NB4 (cell line): ENCODE results near the gene DHCR7.

ENCODE experiments used
- CTCF ChIP-seq: IDR thresholded peaks from one replicate; pipeline ENCODE4 v1.5.1; 2012; ENCODE audit warnings: low read depth, low read length
- MAX ChIP-seq: IDR thresholded peaks from 2 replicates; pipeline ENCODE4 v1.6.1; 2011; ENCODE audit warnings: low read depth, low read length
- MYC ChIP-seq: IDR thresholded peaks from 2 replicates; pipeline ENCODE4 v1.6.1; 2011; ENCODE audit warnings: low read depth, low read length
- POLR2A ChIP-seq: IDR thresholded peaks from 2 replicates; pipeline ENCODE4 v1.6.1; 2011; ENCODE audit warnings: mild to moderate bottlenecking; ENCODE audit not compliant: insufficient read length; ENCODE audit errors: extremely low read depth

- TF ChIP-seq CTCF (no peak), POLR2A (no peak), MAX (no peak), MYC (no peak)
Measured at GRCh38 chr11:71490731-71491390, 42.7 kb upstream of the DHCR7 start.
